Left hindlimb (tissue), 1 donor: ENCODE measurements around the gene RNU1-3.
A peak's percentile ranks its signal among the peaks of the same experiment; 100 is the strongest.
"Not testable (repeated sequence)": the region's sequence is repeated elsewhere in the genome, so short reads cannot be mapped to it uniquely, and the experiment has no call there.

Experiments used
- DNase-seq: peaks from one replicate; pipeline ENCODE4 v3.0.0-alpha.2; 2018

RNU1-3 gene

DNA sequence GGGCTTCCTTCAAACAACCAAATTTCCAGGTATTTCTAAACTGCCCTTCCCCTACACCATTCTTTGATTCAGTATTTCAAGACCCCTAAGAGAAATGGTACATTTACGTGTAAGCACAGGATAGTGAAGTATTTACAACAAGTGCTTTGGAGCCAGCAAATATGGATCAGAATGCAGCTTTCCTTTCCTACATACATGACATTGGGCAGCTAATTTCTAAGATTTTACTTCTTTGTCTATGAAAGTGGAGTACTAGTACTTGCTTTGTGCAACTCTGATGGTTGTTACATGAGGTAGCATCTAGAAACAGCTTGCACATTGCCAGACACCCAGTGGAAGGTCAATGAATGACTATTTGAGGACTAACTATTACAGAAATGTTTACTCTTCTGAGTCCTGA lies 15.2 kb downstream of the RNU1-3 start:
- DNase-seq = not testable (repeated sequence)

DNA sequence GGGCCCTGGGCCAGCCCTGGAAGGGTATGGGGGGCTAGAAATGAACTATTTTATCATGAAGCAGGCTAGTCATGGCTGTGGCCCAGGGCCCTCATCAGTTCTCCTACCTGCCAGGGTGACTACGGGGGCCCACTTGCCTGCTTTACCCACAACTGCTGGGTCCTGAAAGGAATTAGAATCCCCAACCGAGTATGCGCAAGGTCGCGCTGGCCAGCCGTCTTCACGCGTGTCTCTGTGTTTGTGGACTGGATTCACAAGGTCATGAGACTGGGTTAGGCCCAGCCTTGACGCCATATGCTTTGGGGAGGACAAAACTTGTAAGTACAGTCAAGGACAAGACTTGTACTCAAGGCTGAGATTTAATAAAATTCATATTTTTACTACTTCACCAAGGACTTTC lies 16.8 kb downstream of the RNU1-3 start:
- not testable (repeated sequence) for DNase-seq

DNA sequence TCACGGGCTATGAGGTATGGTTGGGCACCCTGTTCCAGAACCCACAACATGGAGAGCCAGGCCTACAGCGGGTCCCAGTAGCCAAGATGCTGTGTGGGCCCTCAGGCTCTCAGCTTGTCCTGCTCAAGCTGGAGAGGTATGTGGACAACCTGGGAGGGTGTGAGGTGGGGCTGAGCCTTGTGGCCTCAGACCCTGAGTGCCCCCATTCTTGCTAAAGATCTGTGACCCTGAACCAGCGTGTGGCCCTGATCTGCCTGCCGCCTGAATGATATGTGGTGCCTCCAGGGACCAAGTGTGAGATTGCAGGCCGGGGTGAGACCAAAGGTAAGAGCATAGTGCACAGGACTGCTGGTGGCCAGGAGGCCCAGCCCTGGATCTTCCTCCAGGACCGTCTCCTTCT lies 17.4 kb downstream of the RNU1-3 start:
- DNase-seq = not testable (repeated sequence)

DNA sequence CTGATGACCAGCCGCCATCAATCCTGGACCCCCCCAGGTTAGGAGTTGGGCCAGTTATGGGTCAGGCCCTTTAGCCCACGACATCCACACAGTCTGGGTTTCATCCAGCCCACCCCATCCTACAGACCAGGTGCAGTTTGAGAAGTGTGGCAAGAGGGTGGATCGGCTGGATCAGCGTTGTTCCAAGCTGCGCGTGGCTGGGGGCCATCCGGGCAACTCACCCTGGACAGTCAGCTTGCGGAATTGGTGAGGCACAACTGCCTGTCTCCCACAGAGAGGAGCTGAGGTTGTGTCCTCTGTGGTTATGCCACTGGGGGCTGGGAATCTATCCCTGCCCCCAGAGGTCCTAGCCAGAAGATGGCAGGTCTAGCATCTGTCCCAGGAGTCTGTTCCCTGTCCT lies 18.0 kb downstream of the RNU1-3 start:
- not testable (repeated sequence) for DNase-seq

- DNase-seq = peak; percentile 17
These were observed 18.5 kb downstream of the RNU1-3 start for GRCh38 chr1:16648250-16648649.

DNA sequence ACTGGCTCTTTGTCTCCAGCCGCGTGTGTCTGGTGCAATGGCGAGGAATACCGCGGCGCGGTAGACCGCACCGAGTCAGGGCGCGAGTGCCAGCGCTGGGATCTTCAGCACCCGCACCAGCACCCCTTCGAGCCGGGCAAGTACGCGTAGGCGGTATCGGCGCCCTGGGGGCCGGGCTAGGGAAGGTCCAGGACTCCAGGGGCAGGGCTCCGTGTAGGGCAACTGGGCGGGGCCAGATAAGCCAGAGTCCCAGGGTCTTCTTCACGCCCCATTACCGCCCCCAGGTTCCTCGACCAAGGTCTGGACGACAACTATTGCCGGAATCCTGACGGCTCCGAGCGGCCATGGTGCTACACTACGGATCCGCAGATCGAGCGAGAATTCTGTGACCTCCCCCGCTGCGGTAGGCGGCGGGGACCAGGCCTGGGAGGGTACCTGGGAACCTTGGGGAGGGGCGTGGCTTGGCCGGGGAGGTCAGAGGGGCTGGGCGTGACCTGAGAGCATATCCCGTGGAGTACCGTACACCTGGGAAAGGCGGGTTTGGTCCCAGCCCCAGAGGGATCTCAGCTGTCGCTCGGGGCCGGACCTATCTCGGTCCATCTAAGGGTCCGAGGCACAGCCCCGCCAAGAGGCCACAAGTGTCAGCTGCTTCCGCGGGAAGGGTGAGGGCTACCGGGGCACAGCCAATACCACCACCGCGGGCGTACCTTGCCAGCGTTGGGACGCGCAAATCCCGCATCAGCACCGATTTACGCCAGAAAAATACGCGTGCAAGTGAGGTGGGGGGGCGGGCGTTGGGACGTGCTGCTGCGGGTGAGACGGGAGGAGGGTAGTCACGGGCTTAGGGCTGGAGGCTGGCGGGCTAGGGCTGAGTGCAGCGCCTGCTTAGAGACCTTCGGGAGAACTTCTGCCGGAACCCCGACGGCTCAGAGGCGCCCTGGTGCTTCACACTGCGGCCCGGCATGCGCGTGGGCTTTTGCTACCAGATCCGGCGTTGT lies 19.3 kb downstream of the RNU1-3 start:
- not testable (repeated sequence) for DNase-seq

DNA sequence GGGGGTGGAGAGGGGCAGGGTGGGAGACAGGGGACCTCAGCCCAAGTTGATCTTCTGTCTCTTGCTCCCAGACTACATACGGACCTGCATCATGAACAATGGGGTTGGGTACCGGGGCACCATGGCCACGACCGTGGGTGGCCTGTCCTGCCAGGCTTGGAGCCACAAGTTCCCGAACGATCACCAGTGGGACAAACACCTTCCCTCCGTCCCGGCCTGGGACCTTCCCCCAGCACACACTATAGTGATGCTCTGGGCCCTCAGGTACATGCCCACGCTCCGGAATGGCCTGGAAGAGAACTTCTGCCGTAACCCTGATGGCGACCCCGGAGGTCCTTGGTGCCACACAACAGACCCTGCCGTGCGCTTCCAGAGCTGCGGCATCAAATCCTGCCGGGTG lies 20.0 kb downstream of the RNU1-3 start:
- not testable (repeated sequence) for DNase-seq

DNA sequence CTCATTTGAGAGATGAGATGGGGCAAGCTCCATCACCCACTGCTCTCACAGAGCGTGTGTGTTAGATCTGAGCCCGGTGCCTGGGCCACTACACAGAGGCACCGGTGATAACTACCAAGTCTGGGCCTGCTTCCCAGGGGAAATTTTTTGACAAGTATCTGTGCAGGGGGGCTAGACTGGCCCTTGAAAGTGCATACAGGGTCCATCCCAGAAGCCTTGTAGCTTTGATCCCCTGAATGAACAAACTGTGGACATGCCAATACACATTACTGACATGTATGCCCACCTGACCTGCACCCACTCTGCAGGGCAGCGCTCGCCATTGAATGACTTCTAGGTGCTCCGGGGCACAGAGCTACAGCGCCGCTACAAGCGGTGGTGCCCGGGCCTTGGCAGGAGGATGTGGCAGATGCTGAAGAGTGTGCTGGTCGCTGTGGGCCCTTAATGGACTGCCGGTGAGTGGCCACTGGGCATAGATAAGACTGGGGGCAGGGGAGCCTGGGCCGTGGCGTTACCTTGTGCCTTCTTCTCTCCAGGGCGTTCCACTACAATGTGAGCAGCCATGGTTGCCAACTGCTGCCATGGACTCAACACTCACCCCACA lies 20.6 kb downstream of the RNU1-3 start:
- DNase-seq = peak; percentile 27

DNA sequence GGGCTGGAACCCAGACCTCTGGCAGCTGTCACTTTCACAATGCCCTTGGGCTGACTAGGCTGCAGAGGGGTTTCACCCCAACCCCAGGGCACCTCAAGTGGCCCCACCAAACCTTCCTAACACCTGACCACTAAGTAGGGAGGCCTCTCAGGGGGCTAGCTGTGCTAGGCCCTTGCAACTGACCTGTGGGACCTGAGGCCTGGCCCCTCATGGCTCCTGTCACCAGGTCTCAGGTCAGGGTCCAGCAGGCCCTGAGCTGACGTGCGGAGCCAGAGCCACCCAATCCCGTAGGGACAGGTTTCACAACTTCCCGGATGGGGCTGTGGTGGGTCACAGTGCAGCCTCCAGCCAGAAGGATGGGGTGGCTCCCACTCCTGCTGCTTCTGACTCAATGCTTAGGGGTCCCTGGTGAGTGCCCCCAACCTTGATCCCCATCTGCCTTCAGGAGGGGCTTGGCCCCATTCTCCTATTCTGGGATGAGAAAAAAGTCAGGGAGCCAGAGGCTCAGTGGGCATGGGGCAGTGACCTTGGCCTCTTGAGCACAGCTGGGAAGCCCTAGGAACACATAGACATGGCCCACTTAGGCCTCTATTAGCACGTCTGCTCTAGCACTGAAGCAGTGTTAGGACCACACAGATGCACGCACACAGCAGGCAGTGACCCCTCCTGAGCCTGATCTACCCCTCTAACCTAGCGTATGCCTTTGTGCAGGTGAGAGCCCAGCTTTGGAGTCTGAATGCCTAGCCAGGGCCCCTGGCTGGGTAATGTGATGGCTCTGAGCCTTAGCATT lies 21.3 kb downstream of the RNU1-3 start:
- DNase-seq = peak; percentile 38

- DNase-seq = peak; percentile 98
These were observed 22.1 kb downstream of the RNU1-3 start for GRCh38 chr1:16644482-16645270.

GRCh38 chr1:16644193-16644481 lies 22.6 kb downstream of the RNU1-3 start:
- DNase-seq = no peak

DNA sequence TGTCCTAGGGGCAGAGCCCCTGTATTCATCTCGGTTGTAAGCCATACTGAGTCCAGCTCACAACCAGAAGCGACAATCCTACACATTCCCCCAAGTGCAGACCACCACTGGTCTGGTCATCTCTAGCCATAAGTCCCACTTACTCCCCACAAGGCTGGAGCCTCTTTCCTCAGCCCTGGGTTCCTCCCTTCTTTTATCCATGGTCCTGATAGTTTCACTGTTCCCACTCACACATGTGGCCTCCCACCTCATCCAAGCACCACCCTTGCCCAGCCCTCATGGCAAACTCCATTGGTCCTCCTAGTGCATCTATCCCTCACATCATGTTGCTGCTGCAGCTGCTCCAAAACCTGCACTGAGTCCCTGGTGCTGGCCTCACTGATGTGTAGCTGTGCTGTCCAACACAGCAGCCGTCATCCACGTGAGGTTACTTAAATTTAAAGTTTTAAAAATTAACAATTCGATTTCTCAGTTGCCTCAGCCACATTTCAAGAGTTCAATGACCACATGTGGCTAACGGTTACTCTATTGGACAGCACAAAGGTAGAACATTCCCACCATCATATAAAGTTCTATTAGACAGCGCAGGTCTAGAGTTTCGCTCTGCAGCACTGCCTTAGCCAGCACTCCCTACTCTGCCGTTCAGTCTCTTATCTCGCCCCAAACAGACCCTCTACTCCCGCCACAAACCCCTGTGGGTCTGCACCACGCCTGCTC lies 23.1 kb downstream of the RNU1-3 start:
- DNase-seq = not testable (repeated sequence)

GRCh38 chr1:16643001-16643411 lies 23.7 kb downstream of the RNU1-3 start:
- peak; percentile 36 for DNase-seq

GRCh38 chr1:16642025-16642966 lies 24.5 kb downstream of the RNU1-3 start:
- not testable (repeated sequence) for DNase-seq

DNA sequence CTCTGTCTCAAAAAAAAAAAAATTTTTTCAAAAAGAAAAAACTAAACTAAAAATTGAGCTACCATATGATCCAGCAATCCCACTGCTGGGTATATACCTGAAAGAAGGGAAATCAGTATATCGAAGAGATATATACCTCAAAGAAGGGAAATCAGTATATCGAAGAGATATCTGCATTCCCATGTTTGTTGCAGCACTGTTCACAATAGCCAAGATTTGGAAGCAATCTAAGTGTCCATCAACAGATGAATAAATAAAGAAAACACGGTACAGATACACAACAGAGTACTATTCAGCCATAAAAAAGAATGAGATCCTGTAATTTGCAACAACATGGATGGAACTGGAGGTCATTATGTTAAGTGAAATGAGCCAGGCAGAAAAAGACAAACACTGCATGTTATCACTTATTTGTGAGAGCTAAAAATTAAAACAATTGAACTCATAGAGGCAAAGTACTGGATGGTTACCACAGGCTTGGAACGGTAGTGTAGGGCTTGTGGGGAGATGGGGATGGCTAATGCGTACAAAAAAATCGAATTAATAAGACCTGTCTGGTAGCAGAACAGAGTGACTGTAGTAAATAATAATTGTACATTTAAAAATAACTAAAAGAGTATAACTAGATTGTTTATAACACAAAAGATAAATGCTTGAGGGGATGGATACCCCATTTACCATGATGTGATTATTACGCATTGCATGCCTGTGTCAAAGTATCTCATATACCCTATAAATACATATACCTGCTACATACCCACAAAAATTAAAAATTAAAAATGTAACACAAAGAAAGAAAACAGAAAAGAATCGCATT lies 25.4 kb downstream of the RNU1-3 start:
- DNase-seq = not testable (repeated sequence)

GRCh38 chr1:16639091-16640031 lies 27.4 kb downstream of the RNU1-3 start:
- peak; percentile 38 for DNase-seq

DNA sequence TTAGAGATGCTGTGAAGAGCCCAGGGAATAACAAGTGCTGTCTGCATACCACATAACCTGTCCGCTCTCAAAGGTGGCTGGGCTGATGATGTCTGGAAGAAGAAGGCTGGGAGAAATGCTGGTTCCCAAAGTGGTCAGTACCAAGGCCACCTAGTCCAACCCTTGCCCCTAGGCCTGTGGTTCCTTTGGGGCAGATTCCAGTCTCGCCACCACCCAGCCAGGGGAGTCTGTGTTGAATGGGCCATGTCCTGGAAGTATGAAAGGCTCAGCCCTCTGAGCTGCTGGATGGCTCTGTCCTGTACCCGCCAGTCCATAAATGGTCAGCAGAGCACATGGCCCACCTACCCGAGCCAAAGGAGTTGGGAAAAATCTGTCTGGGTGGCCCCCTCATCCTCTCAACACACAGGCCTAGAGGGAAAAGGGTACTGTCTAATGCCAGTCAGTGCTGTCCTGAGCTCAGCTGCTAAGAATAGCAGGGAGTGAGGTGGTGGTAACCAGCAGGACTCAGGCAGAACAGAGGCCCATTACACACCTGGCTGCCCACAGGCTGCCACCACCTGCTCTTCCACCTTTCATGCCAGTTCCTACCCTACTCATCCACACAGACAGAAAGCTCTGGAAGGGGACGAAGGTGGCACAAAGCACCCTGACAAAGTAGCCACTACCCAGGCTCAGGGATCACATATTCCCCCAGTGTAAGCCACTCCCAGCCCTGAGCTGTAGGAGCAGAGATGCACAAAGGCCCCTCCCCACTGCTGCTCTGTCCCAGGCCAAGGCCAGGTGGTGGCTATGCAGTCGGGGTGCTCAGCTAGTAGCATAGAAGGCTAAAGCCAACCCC lies 28.6 kb downstream of the RNU1-3 start:
- peak; percentile 29 for DNase-seq
